HepG2 (cell line): ENCODE results near the gene CYP26A1. TPM values are rescaled to one million over a fixed set of nuclear protein-coding genes. Genes with fewer than 3 reads are reported as not detected.
A peak's percentile ranks its signal among the peaks of the same experiment; 100 is the strongest.

ENCODE experiments used
- AGO1 ChIP-seq: fragments of 200-400 bp; formaldehyde crosslinking; IDR thresholded peaks from 2 replicates; pipeline ENCODE4 v1.6.1; 2017; ENCODE audit warnings: mild to moderate bottlenecking, low read depth, low read length, moderate library complexity; ENCODE audit not compliant: poor library complexity, severe bottlenecking
- ARHGAP35 ChIP-seq: sonication (generic); formaldehyde crosslinking; IDR thresholded peaks from 2 replicates; pipeline ENCODE4 v1.9.0; 2022; ENCODE audit warnings: mild to moderate bottlenecking, inconsistent platforms, moderate library complexity, missing genetic modification reagents, borderline replicate concordance
- HNF4A ChIP-seq: sonication (generic); formaldehyde crosslinking; IDR thresholded peaks from 2 replicates; pipeline ENCODE4 v1.4.0; 2020; ENCODE audit warnings: missing genetic modification reagents
- POLR2AphosphoS2 ChIP-seq: IDR thresholded peaks from 2 replicates; pipeline ENCODE4 v1.6.1; 2011; ENCODE audit warnings: low read depth, low read length, improper control_type of control experiment
- RAD21 ChIP-seq: fragments of 450-650 bp; formaldehyde crosslinking; IDR thresholded peaks from 2 replicates; pipeline ENCODE4 v1.5.0; 2020; ENCODE audit warnings: mild to moderate bottlenecking
- SMARCE1 ChIP-seq: fragments of 450-650 bp; IDR thresholded peaks from 2 replicates; pipeline ENCODE4 v1.6.1; 2017; ENCODE audit warnings: borderline replicate concordance
- TAF1 ChIP-seq: sonication (generic); formaldehyde crosslinking; IDR thresholded peaks from 2 replicates; pipeline ENCODE4 v1.4.0; 2020; ENCODE audit warnings: missing genetic modification reagents
- TRIM22 ChIP-seq: fragments of 450-650 bp; IDR thresholded peaks from 2 replicates; pipeline ENCODE4 v1.6.1; 2017
- ZNF44 ChIP-seq: sonication (generic); formaldehyde crosslinking; IDR thresholded peaks from 2 replicates; pipeline ENCODE4 v1.5.1; 2020; ENCODE audit warnings: mild to moderate bottlenecking, missing genetic modification reagents
- polyA plus RNA-seq, 8 experiments: library from polyadenylated mRNA; depleted of rRNA in 3 of 8; stranded (reverse) in 7 of 8; unstranded in 1 of 8; fragments of >200 nt; fragmentation: Illumina TruSeq in 4 of 8; extraction: Trizol in 4 of 8; gene quantifications; 2 replicates each; pipeline versions ENCODE4 v1.2.1 to v1.2.3, GENCODE V29; 2011 to 2016; ENCODE audit warnings: low read depth in 4 of 8, missing spikeins in 1 of 8, mixed read lengths in 1 of 8; ENCODE audit not compliant: insufficient read depth in 1 of 8
- total RNA-seq, 5 experiments: library from RNA; depleted of rRNA; stranded (reverse); fragments of >200 nt; fragmentation: Illumina TruSeq; extraction: Trizol; gene quantifications; 2 replicates each; pipeline ENCODE4 v1.2.3, GENCODE V29; 2016; ENCODE audit warnings: low read depth in 1 of 5
- TF ChIP-seq, protein P1 (sequence below): sonication (generic); formaldehyde crosslinking; IDR thresholded peaks from 2 replicates; pipeline ENCODE4 v1.5.0; 2020; ENCODE audit warnings: missing genetic modification reagents
- TF ChIP-seq, protein P2 (sequence below): IDR thresholded peaks from 2 replicates; pipeline ENCODE4 v1.6.1; 2016; ENCODE audit warnings: control low read depth
- TF ChIP-seq, protein P3 (sequence below): sonication (generic); formaldehyde crosslinking; IDR thresholded peaks from 2 replicates; pipeline ENCODE4 v1.5.0; 2020; ENCODE audit warnings: mild to moderate bottlenecking, missing genetic modification reagents
- TF ChIP-seq, protein P4 (sequence below): sonication (generic); formaldehyde crosslinking; conservative IDR thresholded peaks from 2 replicates; pipeline ENCODE4 v1.4.0; 2020; ENCODE audit warnings: missing genetic modification reagents

Gene CYP26A1
- total and polyA plus RNA-seq, 2 of the 13 experiments (the other 11 are each of a cell fraction or from before 2014, with no cell fraction given): 0.15 TPM; not detected in 1

GRCh38 chr10:93039721-93040120 is 34.0 kb upstream of the CYP26A1 start (continued):
- TF ChIP-seq ARHGAP35 (no peak), ZNF44 (CRISPR knock-in tag) (no peak), RAD21 (CRISPR knock-in tag) (peak; percentile 61), TAF1 (no peak), TRIM22 (no peak), POLR2AphosphoS2 (no peak), HNF4A (CRISPR knock-in tag) (no peak), SMARCE1 (no peak), AGO1 (no peak)
- TF ChIP-seq, protein P1, sequence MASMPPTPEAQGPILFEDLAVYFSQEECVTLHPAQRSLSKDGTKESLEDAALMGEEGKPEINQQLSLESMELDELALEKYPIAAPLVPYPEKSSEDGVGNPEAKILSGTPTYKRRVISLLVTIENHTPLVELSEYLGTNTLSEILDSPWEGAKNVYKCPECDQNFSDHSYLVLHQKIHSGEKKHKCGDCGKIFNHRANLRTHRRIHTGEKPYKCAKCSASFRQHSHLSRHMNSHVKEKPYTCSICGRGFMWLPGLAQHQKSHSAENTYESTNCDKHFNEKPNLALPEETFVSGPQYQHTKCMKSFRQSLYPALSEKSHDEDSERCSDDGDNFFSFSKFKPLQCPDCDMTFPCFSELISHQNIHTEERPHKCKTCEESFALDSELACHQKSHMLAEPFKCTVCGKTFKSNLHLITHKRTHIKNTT (CRISPR knock-in tag): no peak
- TF ChIP-seq, protein P2, sequence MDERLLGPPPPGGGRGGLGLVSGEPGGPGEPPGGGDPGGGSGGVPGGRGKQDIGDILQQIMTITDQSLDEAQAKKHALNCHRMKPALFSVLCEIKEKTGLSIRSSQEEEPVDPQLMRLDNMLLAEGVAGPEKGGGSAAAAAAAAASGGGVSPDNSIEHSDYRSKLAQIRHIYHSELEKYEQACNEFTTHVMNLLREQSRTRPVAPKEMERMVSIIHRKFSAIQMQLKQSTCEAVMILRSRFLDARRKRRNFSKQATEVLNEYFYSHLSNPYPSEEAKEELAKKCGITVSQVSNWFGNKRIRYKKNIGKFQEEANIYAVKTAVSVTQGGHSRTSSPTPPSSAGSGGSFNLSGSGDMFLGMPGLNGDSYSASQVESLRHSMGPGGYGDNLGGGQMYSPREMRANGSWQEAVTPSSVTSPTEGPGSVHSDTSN (CRISPR knock-in tag): no peak
- TF ChIP-seq, protein P3, sequence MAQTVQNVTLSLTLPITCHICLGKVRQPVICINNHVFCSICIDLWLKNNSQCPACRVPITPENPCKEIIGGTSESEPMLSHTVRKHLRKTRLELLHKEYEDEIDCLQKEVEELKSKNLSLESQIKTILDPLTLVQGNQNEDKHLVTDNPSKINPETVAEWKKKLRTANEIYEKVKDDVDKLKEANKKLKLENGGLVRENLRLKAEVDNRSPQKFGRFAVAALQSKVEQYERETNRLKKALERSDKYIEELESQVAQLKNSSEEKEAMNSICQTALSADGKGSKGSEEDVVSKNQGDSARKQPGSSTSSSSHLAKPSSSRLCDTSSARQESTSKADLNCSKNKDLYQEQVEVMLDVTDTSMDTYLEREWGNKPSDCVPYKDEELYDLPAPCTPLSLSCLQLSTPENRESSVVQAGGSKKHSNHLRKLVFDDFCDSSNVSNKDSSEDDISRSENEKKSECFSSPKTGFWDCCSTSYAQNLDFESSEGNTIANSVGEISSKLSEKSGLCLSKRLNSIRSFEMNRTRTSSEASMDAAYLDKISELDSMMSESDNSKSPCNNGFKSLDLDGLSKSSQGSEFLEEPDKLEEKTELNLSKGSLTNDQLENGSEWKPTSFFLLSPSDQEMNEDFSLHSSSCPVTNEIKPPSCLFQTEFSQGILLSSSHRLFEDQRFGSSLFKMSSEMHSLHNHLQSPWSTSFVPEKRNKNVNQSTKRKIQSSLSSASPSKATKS (CRISPR knock-in tag): no peak
- TF ChIP-seq, protein P4, sequence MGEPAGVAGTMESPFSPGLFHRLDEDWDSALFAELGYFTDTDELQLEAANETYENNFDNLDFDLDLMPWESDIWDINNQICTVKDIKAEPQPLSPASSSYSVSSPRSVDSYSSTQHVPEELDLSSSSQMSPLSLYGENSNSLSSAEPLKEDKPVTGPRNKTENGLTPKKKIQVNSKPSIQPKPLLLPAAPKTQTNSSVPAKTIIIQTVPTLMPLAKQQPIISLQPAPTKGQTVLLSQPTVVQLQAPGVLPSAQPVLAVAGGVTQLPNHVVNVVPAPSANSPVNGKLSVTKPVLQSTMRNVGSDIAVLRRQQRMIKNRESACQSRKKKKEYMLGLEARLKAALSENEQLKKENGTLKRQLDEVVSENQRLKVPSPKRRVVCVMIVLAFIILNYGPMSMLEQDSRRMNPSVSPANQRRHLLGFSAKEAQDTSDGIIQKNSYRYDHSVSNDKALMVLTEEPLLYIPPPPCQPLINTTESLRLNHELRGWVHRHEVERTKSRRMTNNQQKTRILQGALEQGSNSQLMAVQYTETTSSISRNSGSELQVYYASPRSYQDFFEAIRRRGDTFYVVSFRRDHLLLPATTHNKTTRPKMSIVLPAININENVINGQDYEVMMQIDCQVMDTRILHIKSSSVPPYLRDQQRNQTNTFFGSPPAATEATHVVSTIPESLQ (CRISPR knock-in tag): no peak
- TF ChIP-seq, all 625 proteins: peak for 6
